Measurements from ENCODE around the gene BBS2. TPM values are rescaled to one million over a fixed set of nuclear protein-coding genes. Genes with fewer than 3 reads are reported as not detected.

The BBS2 gene
- total and polyA plus RNA-seq, 2 of the 4 experiments (the other 2 are of a cell fraction) = 18.6 to 32.3 TPM

- DNase-seq (peak; percentile 57), ATAC-seq (ENCODE audit: low read depth) (peak; percentile 66)
- Histone ChIP-seq H2BK120ac (ENCODE audit: low read depth, low read length) (peak overlapping the region; percentile 77), H3K56ac (ENCODE audit: extremely low read depth, insufficient read depth, low read length) (no peak overlapping the region), H3K18ac (ENCODE audit: low read depth, low read length) (no peak overlapping the region), H3K14ac (replicated peaks; ENCODE audit: low read depth, low read length) (0 out of 2 replicates have a peak overlapping the region, but pooled peaks have one; percentile 2), H3K4me2 (ENCODE audit: low read depth, low read length) (peak overlapping the region; percentile 30; the same call in 1 of the 2 replicates), H2BK20ac (ENCODE audit: low read depth, low read length) (no peak overlapping the region; the same call in 1 of the 2 replicates), H4K20me1 (ENCODE audit: insufficient read depth, low read length) (no peaks in the 10 kb centered on the region), H4K8ac (ENCODE audit: low read depth in 2 of 2, low read length in 2 of 2) (peak overlapping the region; percentile 8 to 60; a peak in 3 of 4 replicates), H3K9ac (ENCODE audit: low read depth, low read length) (no peak overlapping the region), H3K9me1 (ENCODE audit: insufficient read depth, low read length) (peaks cover 7% of the 10 kb centered on the region; the same call in 1 of the 2 replicates), H3K4me3 (ENCODE audit: insufficient read depth, low read depth, low read length) (no peak overlapping the region), H2AK5ac (ENCODE audit: low read depth, low read length) (no peak overlapping the region; the same call in 1 of the 2 replicates), H3K23ac (ENCODE audit: low read depth, low read length) (0 out of 2 replicates have a peak overlapping the region, but pooled peaks have one; percentile 6), H2BK5ac (ENCODE audit: low read depth, low read length, poor library complexity, severe bottlenecking) (peak overlapping the region; percentile 7), H3K27ac (ENCODE audit: insufficient read depth, low read length) (no peak overlapping the region), H3K4ac (ENCODE audit: low read depth, low read length) (peak overlapping the region; percentile 30), H2AFZ (replicated peaks; ENCODE audit: low read length, poor library complexity) (peak overlapping the region; percentile 89), H3K4me1 (ENCODE audit: control insufficient read depth, insufficient read depth, low read length) (peaks cover 2% of the 10 kb centered on the region; the same call in 1 of the 2 replicates), H3K27me3 (ENCODE audit: control insufficient read depth, insufficient read depth, low read length) (no peaks in the 10 kb centered on the region; the same call in 1 of the 2 replicates), H3K36me3 (ENCODE audit: control insufficient read depth, insufficient read depth, low read length) (no peaks in the 10 kb centered on the region), H4K91ac (ENCODE audit: insufficient read depth, low read depth, low read length) (0 out of 2 replicates have a peak overlapping the region, but pooled peaks have one; percentile 1), H3K79me1 (ENCODE audit: low read depth in 1 of 2, low read length in 2 of 2) (no peaks in the 10 kb centered on the region), H2AK9ac (replicated peaks; ENCODE audit: low read depth, low read length, poor library complexity) (peak overlapping the region; percentile 43), H4K5ac (ENCODE audit: low read depth, low read length) (peak overlapping the region; percentile 23), H3K9me3 (ENCODE audit: control insufficient read depth, insufficient read depth, low read length) (no peaks in the 10 kb centered on the region), H2BK15ac (ENCODE audit: low read depth, low read length) (no peak overlapping the region; the same call in 2 of the 3 replicates)
- WGBS, 2 experiments (ENCODE audit: extremely low coverage in 2 of 2, insufficient read length in 1 of 2) = 6% methylated on average over 3 of the region's 9 CpGs; no CpG with 5 or more reads in 1 of the 2 experiments
- TF ChIP-seq SMC3 (IDR thresholded peaks at IDR 0.05; ENCODE audit: low read depth, low read length) (no peak), POLR2A (IDR thresholded peaks at IDR 0.05; ENCODE audit: low read depth, low read length) (no peak), RFX5 (IDR thresholded peaks at IDR 0.05; ENCODE audit: low read depth, low read length) (no peak), BHLHE40 (IDR thresholded peaks at IDR 0.05; ENCODE audit: low read depth, low read length) (no peak), FOS (IDR thresholded peaks at IDR 0.05; ENCODE audit: low read depth, low read length) (no peak), RAD21 (IDR thresholded peaks at IDR 0.05; ENCODE audit: low read length) (no peak), MAZ (IDR thresholded peaks at IDR 0.05; ENCODE audit: borderline replicate concordance, low read depth, low read length) (no peak), MXI1 (IDR thresholded peaks at IDR 0.05; ENCODE audit: borderline replicate concordance, low read depth, low read length) (no peak), CTCF (conservative IDR thresholded peaks at IDR 0.05; ENCODE audit: low read depth, low read length) (no peak), CEBPB (IDR thresholded peaks at IDR 0.05; ENCODE audit: low read depth, low read length) (no peak), ELK1 (IDR thresholded peaks at IDR 0.05; ENCODE audit: borderline replicate concordance, low read depth, low read length) (no peak), NFE2L2 (IDR thresholded peaks at IDR 0.05; ENCODE audit: low read depth, low read length) (no peak), USF2 (IDR thresholded peaks at IDR 0.05; ENCODE audit: low read depth, low read length) (no peak), CHD1 (IDR thresholded peaks at IDR 0.05; ENCODE audit: low read depth, low read length) (no peak)
- CTCF ChIA-PET = no interaction called here
- intact Hi-C loops (cut with micrococcal nuclease) = no loop called here
- BruUV-seq (replicated peaks) = no TSS peak
- dilution Hi-C loops (cut with HindIII; ENCODE audit: low sequenced_read_pairs, unreplicated experiment) = no loop called here
- POLR2A ChIA-PET (ENCODE audit: unreplicated experiment) = no interaction called here
- in situ Hi-C loops (cut with MboI; ENCODE audit: low sequenced_read_pairs) = no loop called here
These were observed 5.4 kb upstream of the BBS2 start for GRCh38 chr16:56525236-56525635.
